Neural progenitor cell (in vitro differentiated cells): ENCODE results near the gene OAF. TPM values are rescaled to one million over a fixed set of nuclear protein-coding genes. Genes with fewer than 3 reads are reported as not detected.
A peak's percentile ranks its signal among the peaks of the same experiment; 100 is the strongest.

ENCODE experiments used
- DNase-seq: peaks from one replicate; pipeline ENCODE4 v3.0.0-alpha.2; 2016; ENCODE audit warnings: low spot score
- H2AFZ ChIP-seq: fragments of 200-600 bp; sonication (generic); replicated peaks from 2 replicates; pipeline ENCODE4 v1.6.1; 2016; ENCODE audit warnings: antibody characterized with exemption
- H3F3A ChIP-seq: fragments of 200-600 bp; sonication (generic); 2 replicates; pipeline ENCODE4 v1.6.1; 2016; ENCODE audit warnings: antibody characterized with exemption, low read depth
- H3K27ac ChIP-seq: fragments of 200-600 bp; sonication (generic); 2 replicates; pipeline ENCODE4 v1.5.1; 2016; ENCODE audit warnings: mild to moderate bottlenecking
- H3K27me3 ChIP-seq: fragments of 200-600 bp; sonication (generic); 2 replicates; pipeline ENCODE4 v1.6.1; 2016; ENCODE audit warnings: mild to moderate bottlenecking, moderate library complexity
- H3K36me3 ChIP-seq: fragments of 200-600 bp; sonication (generic); 2 replicates; pipeline ENCODE4 v1.5.1; 2016
- H3K4me1 ChIP-seq: fragments of 200-600 bp; sonication (generic); 2 replicates; pipeline ENCODE4 v1.6.1; 2016; ENCODE audit warnings: mixed run types
- H3K4me2 ChIP-seq: fragments of 200-600 bp; sonication (generic); 2 replicates; pipeline ENCODE4 v1.6.1; 2016
- H3K4me3 ChIP-seq: fragments of 200-600 bp; sonication (generic); 2 replicates; pipeline ENCODE4 v1.5.1; 2016
- H3K79me2 ChIP-seq: fragments of 200-600 bp; sonication (generic); 2 replicates; pipeline ENCODE4 v1.6.1; 2016; ENCODE audit warnings: low read depth
- H3K9ac ChIP-seq: fragments of 200-600 bp; sonication (generic); 2 replicates; pipeline ENCODE4 v1.6.1; 2016
- H3K9me3 ChIP-seq: fragments of 200-600 bp; sonication (generic); 2 replicates; pipeline ENCODE4 v1.5.1; 2016; ENCODE audit warnings: low read depth
- H4K20me1 ChIP-seq: fragments of 200-600 bp; sonication (generic); 2 replicates; pipeline ENCODE4 v1.6.1; 2016; ENCODE audit warnings: low read depth
- H3K27ac Mint-ChIP-seq: 3 replicates; pipeline ENCODE4 v1.8.0; 2021; ENCODE audit warnings: mixed read lengths
- H3K27me3 Mint-ChIP-seq: 2 replicates; pipeline ENCODE4 v1.8.0; 2022; ENCODE audit warnings: low read depth, mild to moderate bottlenecking, inconsistent platforms, moderate library complexity, mixed read lengths; ENCODE audit not compliant: insufficient read depth
- H3K36me3 Mint-ChIP-seq: 3 replicates; pipeline ENCODE4 v1.8.0; 2021; ENCODE audit warnings: mixed read lengths
- H3K4me1 Mint-ChIP-seq: 3 replicates; pipeline ENCODE4 v1.8.0; 2021; ENCODE audit warnings: mixed read lengths
- H3K4me3 Mint-ChIP-seq: 3 replicates; pipeline ENCODE4 v1.8.0; 2021; ENCODE audit warnings: mild to moderate bottlenecking, moderate library complexity, mixed read lengths
- H3K9me3 Mint-ChIP-seq: 3 replicates; pipeline ENCODE4 v1.8.0; 2020; ENCODE audit warnings: mixed read lengths
- CTCF ChIP-seq: fragments of 200-600 bp; sonication (generic); IDR thresholded peaks from 2 replicates; pipeline ENCODE4 v1.5.1; 2017; ENCODE audit warnings: antibody characterized with exemption, mild to moderate bottlenecking
- EZH2 ChIP-seq: fragments of 200-600 bp; sonication (generic); IDR thresholded peaks from 2 replicates; pipeline ENCODE4 v1.6.1; 2017; ENCODE audit warnings: antibody characterized with exemption, mild to moderate bottlenecking, moderate library complexity
- EZH2phosphoT487 ChIP-seq: fragments of 200-600 bp; sonication (generic); IDR thresholded peaks from 2 replicates; pipeline ENCODE4 v1.6.1; 2017; ENCODE audit warnings: antibody characterized with exemption
- total RNA-seq: library from RNA; depleted of rRNA; stranded (reverse); fragments of >200 nt; gene quantifications from 2 replicates; pipeline ENCODE4 v1.2.3, GENCODE V29; 2015; ENCODE audit warnings: low replicate concordance

The OAF gene
- total RNA-seq, 1 donor from 2014 or later, result 0.47 TPM

GRCh38 chr11:120208001-120208441 is 2.8 kb upstream of the OAF start:
- peak overlapping the region; percentile 0 for H3K4me3 Mint-ChIP-seq
- Histone ChIP-seq H3K9me3 (no peaks in the 10 kb centered on the region), H3F3A (peaks cover 16% of the 10 kb centered on the region), H2AFZ (no peak overlapping the region), H3K36me3 (no peaks in the 10 kb centered on the region), H4K20me1 (peaks cover 21% of the 10 kb centered on the region), H3K79me2 (no peaks in the 10 kb centered on the region), H3K4me2 (no peak overlapping the region), H3K4me3 (no peak overlapping the region), H3K27me3 (peaks cover 94% of the 10 kb centered on the region), H3K9ac (no peak overlapping the region), H3K27ac (no peak overlapping the region), H3K4me1 (peaks cover 22% of the 10 kb centered on the region)
- TF ChIP-seq CTCF (no peak), EZH2 (no peak), EZH2phosphoT487 (no peak)
- no peak overlapping the region for H3K27ac Mint-ChIP-seq
- H3K4me1 Mint-ChIP-seq, result peaks cover 51% of the 10 kb centered on the region
- H3K27me3 Mint-ChIP-seq, result peaks cover 11% of the 10 kb centered on the region
- H3K9me3 Mint-ChIP-seq, result no peaks in the 10 kb centered on the region
- DNase-seq, result no peak
- H3K36me3 Mint-ChIP-seq, result no peaks in the 10 kb centered on the region

DNA sequence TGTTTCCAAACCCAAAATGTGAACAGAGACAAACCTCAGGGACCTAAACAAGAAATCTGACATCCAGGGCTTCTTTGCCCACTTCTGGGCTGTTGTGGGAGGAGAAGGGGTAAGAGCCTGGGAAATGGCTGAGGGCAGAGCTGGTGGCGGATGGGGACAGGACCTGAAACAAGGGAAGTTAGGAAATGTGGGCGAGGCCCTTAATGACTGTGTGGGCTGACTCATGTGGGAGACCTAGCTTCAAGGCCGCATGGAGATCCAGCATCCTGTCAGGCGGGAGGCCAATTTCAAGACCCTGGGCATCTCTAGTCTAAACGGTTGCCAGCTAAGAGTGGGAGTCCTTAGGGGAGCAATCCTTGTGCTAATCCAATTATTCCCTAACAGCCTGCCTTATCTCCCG is 2.1 kb upstream of the OAF start:
- Mint-ChIP-seq H3K36me3 (no peaks in the 10 kb centered on the region), H3K27ac (no peak overlapping the region), H3K4me3 (peak overlapping the region; percentile 0), H3K27me3 (peaks cover 16% of the 10 kb centered on the region), H3K4me1 (peaks cover 59% of the 10 kb centered on the region), H3K9me3 (no peaks in the 10 kb centered on the region)
- TF ChIP-seq EZH2phosphoT487 (no peak), CTCF (no peak), EZH2 (no peak)
- no peaks in the 10 kb centered on the region for H3K79me2 ChIP-seq
- no peaks in the 10 kb centered on the region for H3K36me3 ChIP-seq
- H3K27me3 ChIP-seq, result peaks cover 97% of the 10 kb centered on the region
- no peak overlapping the region for H3K27ac ChIP-seq
- H3K4me1 ChIP-seq, result peaks cover 26% of the 10 kb centered on the region
- H3K4me3 ChIP-seq, result no peak overlapping the region
- no peak overlapping the region for H2AFZ ChIP-seq
- no peak overlapping the region for H3K9ac ChIP-seq
- DNase-seq, result no peak
- peaks cover 16% of the 10 kb centered on the region for H3F3A ChIP-seq
- H3K9me3 ChIP-seq, result no peaks in the 10 kb centered on the region
- no peak overlapping the region for H3K4me2 ChIP-seq
- peaks cover 21% of the 10 kb centered on the region for H4K20me1 ChIP-seq

- TF ChIP-seq EZH2 (peak; percentile 71), EZH2phosphoT487 (no peak)
- Histone ChIP-seq H3K9me3 (no peaks in the 10 kb centered on the region), H3K79me2 (no peaks in the 10 kb centered on the region), H3K36me3 (no peaks in the 10 kb centered on the region), H3F3A (peaks cover 16% of the 10 kb centered on the region), H3K4me1 (peaks cover 26% of the 10 kb centered on the region), H2AFZ (no peak overlapping the region), H3K27ac (no peak overlapping the region), H3K27me3 (peaks cover 100% of the 10 kb centered on the region), H3K4me3 (peak overlapping the region; percentile 58), H3K4me2 (peak overlapping the region; percentile 85), H4K20me1 (peaks cover 21% of the 10 kb centered on the region), H3K9ac (no peak overlapping the region)
- Mint-ChIP-seq H3K4me1 (peaks cover 64% of the 10 kb centered on the region), H3K36me3 (peaks cover 3% of the 10 kb centered on the region), H3K9me3 (no peaks in the 10 kb centered on the region), H3K4me3 (peak overlapping the region; percentile 85), H3K27ac (peak overlapping the region; percentile 94), H3K27me3 (peaks cover 16% of the 10 kb centered on the region)
- peak; percentile 38 for DNase-seq
These were observed 846 bp upstream of the OAF start for GRCh38 chr11:120209746-120210625.
